Peyer's patch (tissue), 4 donors: ENCODE results near the gene ELFN1.

Source experiments
- CTCF ChIP-seq, 6 experiments: fragments of 450-650 bp in 4 of 6; fragments of 200-600 bp in 2 of 6; sonication (generic) in 1 of 6; IDR thresholded peaks; one replicate each; pipeline ENCODE4 v1.5.1; 2017 to 2019; ENCODE audit warnings: antibody characterized with exemption in 6 of 6, mild to moderate bottlenecking in 3 of 6, moderate library complexity in 1 of 6
- POLR2A ChIP-seq, 2 donors: fragments of 450-650 bp; IDR thresholded peaks; one replicate each; pipeline ENCODE4 v1.5.1; 2017; ENCODE audit warnings: antibody characterized with exemption in 2 of 2, mild to moderate bottlenecking in 2 of 2, moderate library complexity in 2 of 2

- no peak for TF ChIP-seq CTCF (IDR thresholded peaks at IDR 0.05)
- TF ChIP-seq POLR2A (IDR thresholded peaks at IDR 0.05) = no peak
Observed at GRCh38 chr7:1714583-1715330, 44.7 kb downstream of the ELFN1 start.
